Measurements from ENCODE around the gene C5. TPM values are rescaled to one million over a fixed set of nuclear protein-coding genes. Genes with fewer than 3 reads are reported as not detected.

Gene C5
- total RNA-seq, 3 donors from 2014 or later (not counting 1 experiment from before 2014, with no cell fraction given): 1.5 to 2.0 (median 1.5) TPM

- Mint-ChIP-seq H3K4me3 (no peak overlapping the region), H3K36me3 (no peaks in the 10 kb centered on the region), H3K27me3 (ENCODE audit: low read depth in 2 of 2) (no peaks in the 10 kb centered on the region), H3K27ac (no peak overlapping the region), H3K9me3 (no peaks in the 10 kb centered on the region), H3K4me1 (no peaks in the 10 kb centered on the region)
- no peak overlapping the region for H3K27ac ChIP-seq (ENCODE audit: low read length)
- H3K4me3 ChIP-seq (ENCODE audit: low read length): no peak overlapping the region
- ATAC-seq: no peak
- H3K4me1 ChIP-seq (ENCODE audit: control insufficient read depth, insufficient read depth, low read length): no peaks in the 10 kb centered on the region
- no peak for DNase-seq
- intact Hi-C loops (cut with micrococcal nuclease): no loop called here
- H3K36me3 ChIP-seq (ENCODE audit: control insufficient read depth, insufficient read depth, low read length): no peaks in the 10 kb centered on the region
- no peaks in the 10 kb centered on the region for H3K27me3 ChIP-seq (ENCODE audit: control insufficient read depth, insufficient read depth, low read length)
- 98% methylated on average over 7 of the region's 8 CpGs for WGBS (ENCODE audit: insufficient coverage)
- TF ChIP-seq CTCF (IDR thresholded peaks at IDR 0.05): no peak
- H3K9me3 ChIP-seq (ENCODE audit: control insufficient read depth, insufficient read depth, low read length): no peaks in the 10 kb centered on the region
These were observed 36.2 kb downstream of the C5 start for GRCh38 chr9:121013911-121014310.

DNA sequence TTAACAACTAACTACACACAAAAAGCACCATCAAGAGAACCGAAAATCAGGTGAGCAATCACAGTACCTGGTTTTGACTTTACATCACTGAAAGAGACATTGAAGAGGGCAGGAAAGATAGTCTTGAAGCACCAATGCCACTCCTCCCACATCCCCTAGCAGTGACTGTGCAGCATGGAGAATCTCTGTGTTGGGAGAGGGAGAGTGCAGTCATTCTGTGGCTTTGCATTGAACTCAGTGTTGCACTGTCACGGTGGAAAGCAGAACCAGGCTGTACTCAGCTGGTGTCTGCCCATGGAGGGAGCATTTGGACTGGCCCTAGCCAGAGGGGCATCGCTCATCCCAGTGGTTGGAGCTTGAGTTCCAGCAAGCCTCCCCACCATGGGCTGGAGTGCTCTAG lies 40.4 kb downstream of the C5 start:
- ATAC-seq (no peak), DNase-seq (no peak)
- Mint-ChIP-seq H3K4me3 (no peak overlapping the region), H3K27me3 (ENCODE audit: low read depth in 2 of 2) (no peaks in the 10 kb centered on the region), H3K9me3 (no peaks in the 10 kb centered on the region), H3K36me3 (no peaks in the 10 kb centered on the region), H3K4me1 (no peaks in the 10 kb centered on the region), H3K27ac (no peak overlapping the region)
- intact Hi-C loops (cut with micrococcal nuclease): no loop called here
- no peak overlapping the region for H3K4me3 ChIP-seq (ENCODE audit: low read length)
- no peaks in the 10 kb centered on the region for H3K36me3 ChIP-seq (ENCODE audit: control insufficient read depth, insufficient read depth, low read length)
- no peak for TF ChIP-seq CTCF (IDR thresholded peaks at IDR 0.05)
- H3K27me3 ChIP-seq (ENCODE audit: control insufficient read depth, insufficient read depth, low read length): no peaks in the 10 kb centered on the region
- no peaks in the 10 kb centered on the region for H3K4me1 ChIP-seq (ENCODE audit: control insufficient read depth, insufficient read depth, low read length)
- WGBS (ENCODE audit: insufficient coverage): 88% methylated on average over 3 of the region's 3 CpGs
- H3K27ac ChIP-seq (ENCODE audit: low read length): no peak overlapping the region
- no peaks in the 10 kb centered on the region for H3K9me3 ChIP-seq (ENCODE audit: control insufficient read depth, insufficient read depth, low read length)

- H3K4me3 Mint-ChIP-seq: no peak overlapping the region
- no peaks in the 10 kb centered on the region for H3K36me3 Mint-ChIP-seq
- no peak for TF ChIP-seq CTCF (IDR thresholded peaks at IDR 0.05)
- Histone ChIP-seq H3K4me3 (ENCODE audit: low read length) (no peak overlapping the region), H3K27ac (ENCODE audit: low read length) (no peak overlapping the region), H3K9me3 (ENCODE audit: control insufficient read depth, insufficient read depth, low read length) (no peaks in the 10 kb centered on the region), H3K27me3 (ENCODE audit: control insufficient read depth, insufficient read depth, low read length) (no peaks in the 10 kb centered on the region), H3K4me1 (ENCODE audit: control insufficient read depth, insufficient read depth, low read length) (no peaks in the 10 kb centered on the region), H3K36me3 (ENCODE audit: control insufficient read depth, insufficient read depth, low read length) (no peaks in the 10 kb centered on the region)
- intact Hi-C loops (cut with micrococcal nuclease): no loop called here
- H3K27ac Mint-ChIP-seq: no peak overlapping the region
- H3K9me3 Mint-ChIP-seq: no peaks in the 10 kb centered on the region
- H3K4me1 Mint-ChIP-seq: no peaks in the 10 kb centered on the region
- ATAC-seq: no peak
- DNase-seq: no peak
- H3K27me3 Mint-ChIP-seq (ENCODE audit: low read depth in 2 of 2): no peaks in the 10 kb centered on the region
- WGBS (ENCODE audit: insufficient coverage): 94% methylated on average over 1 of the region's 2 CpGs
These were observed 50.8 kb downstream of the C5 start for GRCh38 chr9:120999317-120999716.

DNA sequence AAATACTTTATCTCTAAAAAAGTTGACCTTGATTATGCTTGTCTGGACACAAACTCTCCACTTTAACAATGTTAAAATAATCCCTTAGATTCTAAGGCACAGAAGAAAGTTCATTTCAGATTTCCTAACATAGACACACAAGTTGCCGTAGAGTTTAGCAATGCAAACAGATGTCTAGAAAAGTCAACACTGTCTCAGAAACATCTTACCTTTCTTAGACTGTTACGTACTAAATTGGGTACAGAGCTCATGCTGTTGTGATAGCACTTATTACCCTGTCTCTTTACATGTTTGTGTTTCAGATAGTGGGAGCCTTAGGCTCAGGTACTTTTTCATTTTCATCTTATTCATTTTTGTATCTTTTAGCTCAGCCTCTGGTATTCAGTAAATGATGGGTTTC lies 52.0 kb downstream of the C5 start:
- H3K27me3 Mint-ChIP-seq (ENCODE audit: low read depth in 2 of 2): no peaks in the 10 kb centered on the region
- H3K4me3 Mint-ChIP-seq: no peak overlapping the region
- H3K9me3 Mint-ChIP-seq: no peaks in the 10 kb centered on the region

More for the DNA sequence above, 52.0 kb downstream of the C5 start:
- Histone ChIP-seq H3K27ac (ENCODE audit: low read length) (no peak overlapping the region), H3K9me3 (ENCODE audit: control insufficient read depth, insufficient read depth, low read length) (no peaks in the 10 kb centered on the region), H3K27me3 (ENCODE audit: control insufficient read depth, insufficient read depth, low read length) (no peaks in the 10 kb centered on the region), H3K4me3 (ENCODE audit: low read length) (no peak overlapping the region), H3K36me3 (ENCODE audit: control insufficient read depth, insufficient read depth, low read length) (no peaks in the 10 kb centered on the region), H3K4me1 (ENCODE audit: control insufficient read depth, insufficient read depth, low read length) (no peaks in the 10 kb centered on the region)
- Mint-ChIP-seq H3K4me1 (no peaks in the 10 kb centered on the region), H3K36me3 (no peaks in the 10 kb centered on the region), H3K27ac (no peak overlapping the region)
- TF ChIP-seq CTCF (IDR thresholded peaks at IDR 0.05): no peak
- no peak for DNase-seq
- WGBS (ENCODE audit: insufficient coverage): 100% methylated on average over 2 of the region's 2 CpGs
- intact Hi-C loops (cut with micrococcal nuclease): no loop called here
- ATAC-seq: no peak

All from natural killer cell (primary cell).